HG03378 (cell line): Measurements from ENCODE around the gene TSPAN18.

Experiments used
- ATAC-seq: cut with Tn5 transposase; IDR thresholded peaks from one replicate; pipeline ENCODE4 v1.9.1; 2021; ENCODE audit warnings: mild to moderate bottlenecking, moderate library complexity; ENCODE audit not compliant: unreplicated experiment

Gene TSPAN18

DNA sequence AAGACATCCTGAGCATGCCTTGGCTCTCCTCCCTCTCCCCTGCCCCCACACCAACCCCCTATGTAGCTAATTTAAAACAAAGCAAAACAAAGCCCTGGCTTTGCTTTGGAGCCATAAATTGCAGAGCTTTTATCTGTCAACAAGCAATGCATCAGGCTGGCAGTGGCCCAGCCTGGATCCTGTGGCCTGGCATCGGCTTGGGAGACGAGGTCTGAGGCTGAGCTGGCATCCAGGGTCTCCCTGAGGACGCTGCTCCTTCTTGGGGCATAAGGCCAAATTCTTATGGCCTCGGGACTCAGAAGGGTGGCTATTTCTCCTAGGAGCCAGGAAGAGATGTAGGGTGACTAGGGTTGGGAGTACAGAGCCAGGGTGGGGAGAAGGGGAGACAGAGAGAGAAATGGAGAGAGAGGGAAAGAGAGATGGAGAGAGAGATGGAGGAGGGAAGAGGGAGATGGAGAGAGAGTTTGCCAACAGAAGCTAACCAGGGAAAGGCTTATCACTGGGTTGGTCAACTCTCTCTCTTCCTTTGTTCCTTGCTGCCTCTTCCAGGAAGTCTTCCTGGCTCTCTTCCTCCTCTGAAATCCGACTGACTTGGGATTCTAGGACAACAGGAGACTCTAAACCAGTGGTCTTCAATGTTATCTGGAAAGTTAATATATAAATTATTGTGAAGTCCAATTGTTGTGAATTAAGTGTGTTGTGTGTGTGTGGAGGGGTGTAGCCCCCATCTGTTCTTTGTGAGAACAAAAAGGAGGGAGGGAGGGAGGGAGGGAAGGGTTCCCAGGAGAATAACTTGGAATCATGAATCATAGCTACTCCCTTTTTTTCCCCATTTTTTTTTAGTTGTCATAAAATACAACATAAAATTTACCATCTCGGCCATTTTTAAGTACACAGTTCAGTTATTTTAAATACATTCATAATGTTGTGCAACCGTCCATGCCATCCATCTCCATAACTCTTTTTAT lies 29.1 kb downstream of the TSPAN18 start:
- ATAC-seq, result no peak

DNA sequence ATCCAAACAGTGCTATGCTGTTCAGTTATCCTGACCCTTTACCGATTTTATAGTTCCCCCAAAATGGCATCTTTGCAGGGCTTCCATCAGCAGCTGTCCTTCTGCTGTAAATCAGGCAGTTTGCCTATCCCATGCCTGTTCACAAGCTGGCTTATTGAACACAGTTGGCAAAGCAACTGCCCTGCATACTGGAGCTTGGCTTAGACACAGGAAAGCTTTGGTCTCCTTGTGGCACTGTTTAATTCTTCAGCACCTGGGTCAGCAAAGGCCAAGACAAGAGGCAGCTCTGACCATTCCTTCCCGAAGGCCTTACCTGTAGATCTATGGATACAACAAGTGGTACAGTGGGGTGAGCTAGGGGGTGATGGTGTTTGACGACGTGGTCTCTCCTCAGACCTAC lies 32.2 kb downstream of the TSPAN18 start:
- ATAC-seq, result no peak

DNA sequence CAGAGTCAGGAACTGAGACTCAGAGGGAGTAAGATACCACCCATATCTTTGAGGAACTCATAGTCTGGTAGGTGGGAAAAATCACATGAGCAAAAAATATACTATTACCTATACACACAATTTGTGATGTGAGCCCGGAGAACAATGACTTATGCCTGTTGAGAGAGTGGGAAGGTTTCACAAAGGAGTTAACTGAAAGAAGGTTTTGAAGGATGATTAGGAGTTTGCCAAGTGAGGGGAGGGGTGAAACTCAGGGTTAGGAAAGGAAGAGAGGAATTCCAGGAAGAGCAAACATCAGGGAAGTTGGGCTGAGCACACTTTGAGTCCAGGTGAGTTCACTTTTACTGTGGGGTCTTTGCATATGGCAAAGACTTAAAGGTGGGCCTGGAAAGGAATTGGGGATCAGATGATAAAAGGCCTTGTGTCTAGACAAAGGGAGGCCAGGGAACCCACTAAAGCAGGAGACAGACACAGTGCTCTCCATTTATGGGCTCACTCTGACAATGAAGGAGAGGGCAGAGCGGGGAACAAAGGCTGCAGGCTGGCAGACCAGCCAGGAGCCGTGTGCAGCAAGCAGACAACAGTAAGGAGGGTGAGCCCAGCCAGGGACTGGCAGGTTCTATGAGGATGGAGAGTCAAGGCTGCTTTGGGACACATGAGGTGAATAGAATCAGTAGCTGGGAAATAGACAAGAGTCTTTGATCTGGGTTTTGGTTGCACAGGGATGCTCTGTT lies 33.1 kb downstream of the TSPAN18 start:
- ATAC-seq, result no peak

DNA sequence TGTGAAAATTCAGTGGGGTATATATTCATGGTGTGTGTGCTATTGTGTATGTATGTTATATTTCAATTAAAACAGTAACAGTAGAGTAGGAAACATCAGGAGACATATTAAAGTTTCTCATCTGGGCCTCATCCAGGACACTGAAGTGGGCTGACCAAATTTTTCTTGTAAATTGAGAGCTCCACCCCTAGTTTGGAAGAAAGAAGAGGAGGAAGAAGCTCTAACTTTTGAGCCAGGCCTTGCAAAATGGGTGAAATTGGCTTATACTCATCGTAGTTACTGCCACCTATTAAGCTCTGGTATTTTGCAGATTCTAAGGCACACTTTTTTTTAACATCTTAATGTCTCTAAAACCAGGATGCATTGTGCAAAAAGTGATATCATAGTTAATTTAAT lies 33.7 kb downstream of the TSPAN18 start:
- ATAC-seq, result no peak

DNA sequence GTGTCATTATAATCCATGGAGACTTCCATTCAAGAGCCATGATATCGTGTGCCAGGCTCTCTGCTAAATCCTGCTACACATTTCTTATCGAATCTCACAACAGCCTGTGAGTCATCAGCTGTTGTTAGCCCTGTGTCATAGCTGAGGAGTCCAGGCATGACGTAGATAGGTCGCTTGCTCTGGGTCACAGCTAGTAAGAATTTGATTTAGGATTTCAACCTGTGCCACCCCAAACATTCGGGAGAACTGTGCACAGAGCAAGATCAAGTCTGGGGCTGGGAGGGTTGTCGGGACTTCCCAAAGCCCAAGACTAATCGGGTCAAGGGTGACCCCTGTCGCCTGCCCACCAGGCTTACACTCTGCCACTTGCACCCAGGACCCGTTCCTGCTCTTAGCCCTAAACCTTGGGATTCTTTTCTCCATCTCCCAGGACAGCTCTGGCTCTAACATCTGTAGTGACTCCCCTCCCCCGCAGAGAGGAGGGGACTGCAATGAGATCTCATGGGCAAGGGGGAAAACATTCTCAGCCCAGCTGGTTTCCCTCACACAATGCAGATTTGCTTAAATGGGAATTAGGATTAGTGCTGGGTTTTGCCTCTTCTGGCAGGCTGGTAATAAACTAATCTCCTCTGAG lies 34.3 kb downstream of the TSPAN18 start:
- ATAC-seq, result no peak

DNA sequence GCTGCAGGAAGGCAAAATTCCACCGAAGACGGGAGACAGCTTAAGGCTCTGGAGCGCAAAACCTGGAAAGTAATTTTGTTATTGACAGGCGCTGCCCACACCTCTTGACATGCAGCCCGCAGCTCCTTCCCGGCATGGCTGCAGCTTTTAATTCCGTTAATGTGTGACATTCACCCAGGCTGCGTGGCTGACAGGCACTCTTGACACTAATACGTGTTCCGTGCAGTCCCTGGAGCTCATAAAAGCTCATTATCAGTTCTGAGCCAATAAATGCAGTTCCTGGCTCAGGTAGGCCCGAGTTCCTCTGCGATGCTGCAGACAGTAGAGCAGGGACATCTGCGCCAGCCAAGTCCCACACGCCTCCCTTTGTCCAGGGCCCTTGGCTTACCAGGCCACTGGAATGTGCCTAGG lies 34.8 kb downstream of the TSPAN18 start:
- no peak for ATAC-seq

DNA sequence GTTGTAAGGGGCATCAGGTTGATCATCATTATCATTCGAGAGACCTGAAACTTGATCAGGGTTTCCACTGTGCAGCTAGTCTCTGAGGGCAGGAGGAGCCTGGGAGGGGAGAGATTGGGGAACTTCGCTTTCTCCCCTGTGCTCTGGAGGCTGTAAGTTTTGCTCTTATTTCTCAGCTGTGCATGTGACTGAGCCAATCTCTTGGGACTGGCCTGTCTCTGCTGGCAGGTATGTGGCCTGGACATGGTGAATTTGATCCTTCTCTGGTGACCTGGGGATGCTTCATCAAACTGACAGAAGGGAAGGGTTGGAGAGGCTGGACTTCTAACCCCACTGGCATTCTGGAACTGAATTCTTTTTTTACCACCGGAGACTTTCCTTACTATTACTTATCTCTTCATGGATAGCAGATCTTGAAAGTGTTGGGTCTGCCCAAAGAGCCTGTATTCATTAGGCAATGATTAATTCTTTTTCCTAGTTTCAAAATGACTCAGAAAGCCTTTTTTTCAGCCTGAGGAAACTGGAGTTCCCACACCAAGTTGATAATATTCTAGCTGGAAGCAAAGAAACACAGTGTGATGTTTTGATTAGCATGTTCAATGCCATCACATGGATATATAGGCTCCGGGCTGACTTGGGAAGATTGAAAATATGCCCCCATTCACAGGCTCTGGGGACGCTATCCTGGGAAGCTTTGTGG lies 36.5 kb downstream of the TSPAN18 start:
- no peak for ATAC-seq

DNA sequence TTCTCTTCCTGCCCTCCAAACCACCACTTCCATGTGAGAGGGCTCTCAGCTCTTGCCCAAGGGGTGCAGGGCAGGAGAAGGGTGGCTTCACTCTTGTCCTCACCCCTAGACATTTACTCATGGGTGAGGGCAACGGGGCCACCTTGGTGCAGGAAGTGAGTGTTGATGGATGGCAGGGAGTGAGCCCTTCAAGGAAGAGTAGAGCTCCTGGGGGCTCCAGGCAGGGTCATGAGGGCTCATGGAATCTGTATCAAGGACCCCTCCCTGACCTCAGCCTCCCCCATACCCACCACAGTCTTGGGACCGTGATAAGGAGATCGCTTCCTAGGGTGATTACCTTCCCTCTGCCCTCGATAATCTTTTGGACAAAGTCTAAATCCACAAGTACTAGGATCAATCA lies 37.8 kb downstream of the TSPAN18 start:
- no peak for ATAC-seq

DNA sequence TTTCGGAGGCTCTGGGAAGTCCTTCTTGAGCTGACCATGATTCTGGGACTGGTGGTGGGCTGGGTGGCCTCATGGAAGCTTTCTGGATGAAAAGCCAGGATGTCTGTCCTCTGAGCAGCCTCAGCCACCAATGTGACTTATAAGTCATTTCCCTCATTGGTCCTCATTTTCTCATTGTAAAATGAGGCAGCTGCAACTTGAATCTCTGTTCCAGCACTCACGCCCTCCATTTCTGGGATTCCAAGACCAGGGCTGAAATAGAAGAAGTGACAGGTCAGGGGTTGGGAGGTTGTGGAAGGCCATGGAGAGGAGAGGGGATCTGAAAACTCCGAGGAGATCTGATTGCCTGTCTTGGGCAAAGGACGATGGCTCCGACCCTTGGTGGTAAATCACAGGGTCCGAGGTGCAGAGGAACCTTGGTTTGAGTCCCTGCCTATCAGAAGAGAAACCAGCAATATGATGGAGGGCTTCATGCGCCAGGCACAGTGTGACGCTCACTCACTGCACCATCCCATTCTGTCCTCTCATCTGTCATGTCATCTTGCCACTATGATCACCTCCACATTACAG lies 38.3 kb downstream of the TSPAN18 start:
- ATAC-seq, result no peak

DNA sequence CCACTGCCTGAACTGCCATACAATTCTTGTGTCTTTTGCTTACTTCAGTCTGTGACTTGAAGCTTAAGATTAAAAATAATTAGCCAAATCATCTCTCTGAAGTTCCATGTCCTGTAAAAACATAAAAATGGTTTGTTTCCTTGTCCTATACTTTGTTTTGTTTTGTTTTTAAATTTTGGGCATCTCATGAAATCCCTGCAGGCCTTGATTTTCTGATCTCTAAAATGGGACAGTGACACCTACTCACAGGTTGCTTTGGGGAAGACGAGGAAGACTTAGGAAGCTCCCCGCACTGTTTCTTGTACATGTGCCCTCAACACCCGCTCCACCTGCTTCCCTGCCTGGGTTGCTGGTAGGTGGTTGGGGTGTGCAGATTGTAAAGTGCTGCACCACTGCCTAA lies 38.9 kb downstream of the TSPAN18 start:
- no peak for ATAC-seq

DNA sequence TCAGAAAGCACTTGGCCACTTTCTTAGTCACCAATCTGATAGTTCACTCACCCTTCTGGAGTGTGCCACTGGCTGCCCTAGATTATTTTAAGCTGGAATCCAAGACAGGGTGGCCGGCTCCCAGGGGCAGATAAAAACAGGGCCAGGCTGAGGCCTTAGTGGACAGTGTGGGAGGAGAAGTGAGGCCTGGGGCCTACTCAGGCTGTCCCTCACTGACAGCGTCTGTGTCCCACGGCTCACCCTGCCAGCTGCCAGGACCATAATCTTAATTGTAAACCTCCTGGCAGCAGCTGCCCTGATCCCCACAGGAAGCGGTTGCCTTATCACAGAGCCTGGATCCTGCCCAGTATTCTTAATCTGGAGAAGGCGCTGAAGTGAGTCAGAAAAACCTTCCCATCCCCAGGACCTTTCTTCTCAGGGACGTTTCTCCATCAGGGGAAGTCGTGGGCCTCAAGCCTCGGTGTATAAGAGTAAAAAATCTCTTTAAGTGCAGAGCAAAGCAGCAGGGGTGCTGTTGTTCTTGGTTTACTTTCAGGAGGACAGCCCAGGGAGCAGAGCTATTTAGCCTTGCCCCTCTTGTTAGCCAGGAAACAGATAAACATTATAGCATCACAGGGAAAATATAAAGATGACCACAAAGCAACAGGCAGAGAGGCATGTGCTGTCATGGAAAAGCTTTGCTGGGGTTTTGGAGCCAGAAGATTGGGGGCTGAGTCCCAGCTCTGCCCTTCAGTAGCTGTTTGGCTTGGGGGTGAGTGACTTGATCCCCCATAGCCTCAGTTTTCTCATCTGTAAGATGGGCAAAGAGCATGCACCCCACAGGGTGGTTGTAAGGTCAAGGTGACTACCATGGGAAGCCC lies 39.6 kb downstream of the TSPAN18 start:
- no peak for ATAC-seq

DNA sequence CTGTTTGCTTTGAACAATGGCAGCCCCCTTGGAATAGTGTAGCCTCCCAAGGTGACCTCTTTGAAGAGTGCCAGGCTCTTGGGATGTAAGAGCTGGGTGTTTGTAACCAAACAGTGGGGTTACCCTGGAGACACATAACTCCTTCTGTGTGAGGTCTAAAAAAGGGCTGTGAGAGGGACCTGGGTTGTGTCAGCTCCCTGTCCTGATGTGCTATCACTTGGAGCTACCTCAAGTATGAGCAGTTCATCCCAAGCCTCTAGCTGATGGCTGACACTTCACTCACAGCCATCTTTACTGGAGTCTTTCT lies 40.2 kb downstream of the TSPAN18 start:
- no peak for ATAC-seq

DNA sequence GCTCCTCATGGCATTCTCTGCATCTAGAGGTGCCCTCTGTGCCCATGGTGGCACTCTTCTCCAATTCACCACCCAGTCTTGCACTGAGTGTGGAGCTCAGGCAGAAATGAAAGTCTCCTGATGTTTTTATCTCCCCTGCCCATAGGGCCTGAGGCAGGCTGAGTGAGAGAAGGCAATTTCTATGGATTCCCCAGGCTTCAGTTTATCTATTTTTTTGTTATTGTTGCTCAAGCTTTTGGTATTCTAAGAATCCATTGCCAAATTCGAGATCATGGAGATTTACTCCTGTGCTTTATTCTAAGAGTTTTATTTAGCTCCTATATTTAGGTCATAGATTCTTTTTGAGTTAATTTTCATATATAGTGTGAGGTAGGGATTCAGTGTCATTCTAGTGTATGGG lies 40.7 kb downstream of the TSPAN18 start:
- ATAC-seq, result no peak

DNA sequence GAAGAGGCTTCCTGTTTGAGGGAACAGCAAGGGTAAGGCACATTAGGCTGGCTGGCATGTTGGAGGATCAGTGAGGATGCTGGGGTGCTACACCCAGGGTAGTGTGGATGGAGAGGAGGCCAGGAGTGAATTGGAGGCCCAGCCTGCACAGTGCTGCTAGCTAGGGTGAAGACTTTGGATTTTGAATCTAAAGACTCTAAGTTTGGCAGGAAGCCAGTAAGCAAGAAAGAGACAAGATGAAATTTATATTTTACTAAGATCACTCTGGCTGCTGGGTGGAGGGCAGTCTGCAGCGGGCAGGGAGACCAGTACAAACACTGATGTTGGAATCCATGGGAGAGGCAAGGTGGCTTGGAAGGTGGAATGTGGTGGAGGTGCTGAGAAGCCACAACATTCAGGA lies 43.6 kb downstream of the TSPAN18 start:
- ATAC-seq, result no peak

DNA sequence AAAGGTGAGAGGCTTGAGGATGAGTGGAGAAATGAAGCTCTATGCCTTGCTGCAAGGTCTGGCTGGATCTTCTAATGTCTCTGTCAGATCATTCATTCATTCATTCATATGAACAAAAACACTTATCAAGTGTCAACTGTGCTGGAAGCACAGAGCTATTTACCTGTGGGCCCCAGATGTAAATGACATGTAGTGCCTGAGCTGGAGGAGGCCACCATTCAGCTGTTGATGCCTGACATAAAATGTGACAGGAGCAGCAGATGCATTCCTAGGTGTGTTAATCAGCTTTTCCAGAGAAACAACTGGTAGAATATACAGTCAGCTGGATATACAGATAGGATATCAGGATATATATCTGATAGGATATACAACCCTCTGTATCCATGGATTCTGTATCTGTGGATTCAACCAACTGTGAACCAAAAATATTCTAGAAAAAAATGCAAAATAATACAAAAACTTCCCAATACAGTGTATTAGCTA lies 44.5 kb downstream of the TSPAN18 start:
- no peak for ATAC-seq

DNA sequence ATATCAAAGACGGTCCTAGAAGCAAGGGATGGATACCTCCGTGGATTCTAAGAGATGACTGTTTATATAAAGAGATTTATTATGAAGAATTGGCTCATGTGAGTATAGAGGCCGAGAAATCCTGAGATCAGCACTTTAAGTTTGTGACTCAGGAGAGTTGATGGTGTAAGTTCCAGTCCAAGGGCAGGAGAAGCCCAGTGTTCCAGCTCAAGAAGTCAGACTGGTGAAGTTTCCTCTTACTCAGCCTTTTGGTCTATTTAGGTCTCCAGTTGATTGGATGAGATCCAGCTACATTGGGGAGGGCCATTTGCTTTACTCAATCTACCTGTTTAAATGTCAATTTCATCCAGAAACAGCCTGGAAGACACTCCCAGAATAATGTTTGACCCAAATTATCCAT lies 45.1 kb downstream of the TSPAN18 start:
- no peak for ATAC-seq

DNA sequence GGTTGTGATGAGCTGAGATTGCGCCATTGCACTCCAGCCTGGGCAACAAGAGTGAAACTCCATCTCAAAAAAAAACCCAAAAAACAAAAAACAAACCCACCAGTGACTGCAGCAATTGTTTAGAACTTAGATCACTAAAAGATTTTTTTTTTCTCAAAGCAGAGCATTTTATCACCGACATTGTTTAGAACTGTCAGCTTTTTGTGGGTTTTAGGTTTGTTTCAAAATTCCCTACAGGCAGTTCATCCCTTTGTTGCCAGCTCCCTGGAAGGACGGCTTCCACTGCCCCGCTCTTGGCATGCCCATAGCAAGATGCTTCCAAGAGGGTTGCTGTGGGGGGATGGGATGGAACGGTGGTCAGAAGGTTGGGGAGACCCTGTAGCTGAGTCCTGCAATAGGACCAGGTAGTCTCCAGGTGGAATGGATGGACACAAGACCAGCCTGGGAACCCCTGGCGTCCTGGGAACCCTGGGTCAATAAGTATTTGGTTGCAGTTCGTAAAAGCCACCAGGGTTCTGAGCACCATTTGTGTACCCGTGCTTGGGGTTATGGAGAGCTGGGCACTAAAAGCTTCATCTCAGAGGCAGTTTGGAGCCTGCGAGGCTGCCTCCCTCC lies 46.7 kb downstream of the TSPAN18 start:
- ATAC-seq, result no peak

DNA sequence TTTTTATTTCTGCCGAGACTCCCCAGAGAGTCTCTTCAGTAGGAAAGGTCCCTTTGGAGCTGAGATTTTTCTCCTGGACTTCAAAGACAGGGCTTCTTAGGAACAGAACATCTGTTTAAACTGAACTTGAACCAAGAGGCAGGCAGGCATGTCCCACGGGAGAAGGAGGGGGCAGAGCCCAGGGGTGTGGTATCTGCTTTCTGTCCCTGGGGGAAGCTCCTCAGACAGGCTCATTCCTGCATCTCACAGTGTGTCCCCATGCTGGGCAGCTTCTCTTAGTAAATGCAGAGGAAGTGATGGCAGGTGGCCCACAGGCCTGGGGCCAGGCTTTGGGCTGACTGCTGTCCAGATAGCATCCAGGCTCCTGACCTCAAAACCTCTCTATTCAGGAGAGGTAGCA lies 47.3 kb downstream of the TSPAN18 start:
- ATAC-seq, result no peak

DNA sequence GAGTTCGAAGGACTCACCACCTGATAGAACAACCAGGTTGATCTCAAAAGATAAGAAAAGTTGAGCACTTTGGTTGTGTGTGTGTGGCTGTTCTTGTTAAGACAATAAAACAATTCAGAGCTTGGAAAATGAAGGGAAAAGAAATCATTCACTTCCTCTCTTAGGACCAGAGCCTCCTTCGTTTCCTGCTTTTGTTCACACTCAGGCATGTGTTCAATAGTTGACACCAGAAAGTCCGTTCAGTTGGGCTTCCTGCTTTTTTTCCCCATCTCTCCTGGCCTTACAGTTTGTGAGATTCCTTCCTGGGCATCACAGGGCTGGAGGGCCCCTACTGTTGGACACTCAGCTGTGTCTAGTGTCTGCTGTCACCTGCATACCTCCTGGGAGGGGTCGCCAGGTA lies 48.0 kb downstream of the TSPAN18 start:
- ATAC-seq, result no peak
